T-helper 1 cell treated with Interleukin-12 subunit alpha and Interleukin-12 subunit beta and Interleukin-4 antibody, amounts not matched to agents 30 μg/mL and 1 μg/mL, for 36 hours (primary cell): Measurements from ENCODE around the gene SPIN1.

Source experiments
- H3K27ac Mint-ChIP-seq: one replicate; pipeline ENCODE4 v1.8.0; 2021; ENCODE audit warnings: mild to moderate bottlenecking, mixed read lengths
- H3K27me3 Mint-ChIP-seq: one replicate; pipeline ENCODE4 v1.8.0; 2021; ENCODE audit warnings: low read depth, mixed read lengths
- H3K36me3 Mint-ChIP-seq: one replicate; pipeline ENCODE4 v1.8.0; 2021; ENCODE audit warnings: low read depth, mixed read lengths
- H3K4me1 Mint-ChIP-seq: one replicate; pipeline ENCODE4 v1.8.0; 2021; ENCODE audit warnings: low read depth, mixed read lengths
- H3K4me3 Mint-ChIP-seq: one replicate; pipeline ENCODE4 v1.8.0; 2021; ENCODE audit warnings: mild to moderate bottlenecking, moderate library complexity, mixed read lengths
- H3K9me3 Mint-ChIP-seq: one replicate; pipeline ENCODE4 v1.8.0; 2021; ENCODE audit warnings: mixed read lengths

The SPIN1 gene

GRCh38 chr9:88514247-88514646 is 126.0 kb downstream of the SPIN1 start:
- no peak overlapping the region for H3K27ac Mint-ChIP-seq

DNA sequence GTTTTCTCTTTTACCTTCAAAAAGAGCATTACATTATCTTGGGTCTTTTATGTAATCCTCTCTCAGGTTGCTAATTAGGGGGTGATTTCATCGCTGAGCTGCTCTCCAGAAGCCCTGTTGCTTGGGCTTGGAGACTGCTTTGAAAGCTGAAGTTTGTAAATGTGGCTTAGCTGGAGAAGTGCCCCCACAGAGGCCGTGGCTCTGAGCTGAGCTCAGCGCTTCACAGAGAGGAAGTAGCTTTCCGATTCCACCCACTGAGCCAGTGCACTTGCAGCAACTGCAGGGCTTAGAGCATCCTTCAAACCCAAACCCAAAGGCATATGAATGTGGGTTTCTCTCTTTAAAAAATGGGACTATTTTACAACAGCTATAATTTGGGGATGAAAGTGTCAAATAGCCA is 133.1 kb downstream of the SPIN1 start:
- Mint-ChIP-seq H3K27me3 (no peaks in the 10 kb centered on the region), H3K9me3 (no peaks in the 10 kb centered on the region), H3K36me3 (no peaks in the 10 kb centered on the region), H3K27ac (no peak overlapping the region), H3K4me3 (no peak overlapping the region), H3K4me1 (peaks cover 2% of the 10 kb centered on the region)

More at GRCh38 chr9:88514247-88514646, 126.0 kb downstream of the SPIN1 start:
- no peak overlapping the region for H3K4me3 Mint-ChIP-seq
- H3K27me3 Mint-ChIP-seq, result peaks cover 8% of the 10 kb centered on the region
- H3K36me3 Mint-ChIP-seq, result no peaks in the 10 kb centered on the region
- peaks cover 3% of the 10 kb centered on the region for H3K9me3 Mint-ChIP-seq
- H3K4me1 Mint-ChIP-seq, result no peaks in the 10 kb centered on the region

GRCh38 chr9:88522360-88522759 is 134.1 kb downstream of the SPIN1 start:
- no peaks in the 10 kb centered on the region for H3K27me3 Mint-ChIP-seq
- H3K36me3 Mint-ChIP-seq, result no peaks in the 10 kb centered on the region
- H3K9me3 Mint-ChIP-seq, result no peaks in the 10 kb centered on the region
- H3K4me3 Mint-ChIP-seq, result no peak overlapping the region
- peaks cover 2% of the 10 kb centered on the region for H3K4me1 Mint-ChIP-seq
- no peak overlapping the region for H3K27ac Mint-ChIP-seq

- Mint-ChIP-seq H3K4me1 (peaks cover 2% of the 10 kb centered on the region), H3K27me3 (no peaks in the 10 kb centered on the region), H3K9me3 (no peaks in the 10 kb centered on the region), H3K27ac (no peak overlapping the region), H3K36me3 (no peaks in the 10 kb centered on the region), H3K4me3 (no peak overlapping the region)
These were observed 134.8 kb downstream of the SPIN1 start for GRCh38 chr9:88523056-88523455.

DNA sequence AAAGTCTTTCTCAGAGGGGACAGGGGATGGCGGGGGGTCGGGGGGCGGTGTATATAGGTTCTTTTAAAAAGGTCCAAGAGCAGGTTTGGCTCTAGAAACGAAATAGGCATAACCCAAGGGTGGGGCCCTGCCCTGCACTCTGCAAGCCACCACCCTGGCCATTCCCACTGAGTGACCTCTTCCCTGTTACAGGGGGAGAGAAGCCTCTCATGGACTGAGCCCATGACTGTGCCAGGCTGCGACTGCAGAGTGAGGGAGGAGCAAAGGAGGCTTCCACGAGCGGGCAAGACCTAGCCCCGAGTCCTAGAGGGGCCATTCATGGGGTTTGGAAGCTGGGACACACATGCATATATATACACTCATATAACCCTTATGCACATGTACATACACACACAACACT is 136.7 kb downstream of the SPIN1 start:
- no peaks in the 10 kb centered on the region for H3K9me3 Mint-ChIP-seq
- peaks cover 2% of the 10 kb centered on the region for H3K4me1 Mint-ChIP-seq
- H3K27me3 Mint-ChIP-seq, result peaks cover 6% of the 10 kb centered on the region
- H3K36me3 Mint-ChIP-seq, result no peaks in the 10 kb centered on the region
- H3K27ac Mint-ChIP-seq, result no peak overlapping the region
- no peak overlapping the region for H3K4me3 Mint-ChIP-seq

- H3K9me3 Mint-ChIP-seq, result no peaks in the 10 kb centered on the region
- H3K4me3 Mint-ChIP-seq, result no peak overlapping the region
- no peak overlapping the region for H3K27ac Mint-ChIP-seq
- H3K36me3 Mint-ChIP-seq, result no peaks in the 10 kb centered on the region
- H3K4me1 Mint-ChIP-seq, result no peaks in the 10 kb centered on the region
- H3K27me3 Mint-ChIP-seq, result peaks cover 27% of the 10 kb centered on the region
These were observed 139.4 kb downstream of the SPIN1 start for GRCh38 chr9:88527618-88528017.
